GM19035 (cell line): ENCODE measurements around the gene CDX2.

Experiments used
- ATAC-seq: cut with Tn5 transposase; IDR thresholded peaks from one replicate; pipeline ENCODE4 v1.9.1; 2021; ENCODE audit not compliant: unreplicated experiment

CDX2 gene

GRCh38 chr13:27979001-27979643 lies 10.0 kb upstream of the CDX2 start:
- no peak for ATAC-seq

- ATAC-seq: no peak
These were observed 9.3 kb upstream of the CDX2 start for GRCh38 chr13:27978301-27978968.

GRCh38 chr13:27977476-27978300 lies 8.6 kb upstream of the CDX2 start:
- no peak for ATAC-seq

- ATAC-seq: no peak
These were observed 7.4 kb upstream of the CDX2 start for GRCh38 chr13:27976362-27977091.

GRCh38 chr13:27975564-27976361 lies 6.6 kb upstream of the CDX2 start:
- ATAC-seq: no peak

- ATAC-seq: no peak
These were observed 5.0 kb upstream of the CDX2 start for GRCh38 chr13:27973961-27974662.

- ATAC-seq: no peak
These were observed 4.2 kb upstream of the CDX2 start for GRCh38 chr13:27973291-27973690.

- no peak for ATAC-seq
These were observed 3.3 kb upstream of the CDX2 start for GRCh38 chr13:27972478-27972820.

- ATAC-seq: no peak
These were observed 2.8 kb upstream of the CDX2 start for GRCh38 chr13:27971776-27972477.

GRCh38 chr13:27971236-27971645 lies 2.1 kb upstream of the CDX2 start:
- no peak for ATAC-seq

- no peak for ATAC-seq
These were observed 1.5 kb upstream of the CDX2 start for GRCh38 chr13:27970382-27971235.

GRCh38 chr13:27969866-27970229 lies 733 bp upstream of the CDX2 start:
- no peak for ATAC-seq

- no peak for ATAC-seq
These were observed 616 bp downstream of the CDX2 start for GRCh38 chr13:27968316-27969081.

GRCh38 chr13:27967736-27968315 lies 1.3 kb downstream of the CDX2 start:
- ATAC-seq: no peak

- no peak for ATAC-seq
These were observed 1.8 kb downstream of the CDX2 start for GRCh38 chr13:27967203-27967735.

- ATAC-seq: no peak
These were observed 2.4 kb downstream of the CDX2 start for GRCh38 chr13:27966641-27967202.
